Transverse colon (tissue), 4 donors: ENCODE data around the gene CPA2. TPM values are rescaled to one million over a fixed set of nuclear protein-coding genes. Genes with fewer than 3 reads are reported as not detected.

Source experiments
- DNase-seq: peaks from one replicate; pipeline ENCODE4 v3.0.0-alpha.2; 2019
- H3K27ac ChIP-seq, 4 donors: fragments of 200-600 bp; sonication (generic); 2 replicates each; pipeline ENCODE4 v1.5.1; 2016 to 2018; ENCODE audit warnings: inconsistent platforms in 4 of 4
- H3K27me3 ChIP-seq: fragments of 200-600 bp; sonication (generic); 2 replicates; pipeline ENCODE4 v1.5.1; 2017; ENCODE audit warnings: inconsistent platforms
- H3K36me3 ChIP-seq, 4 donors: fragments of 200-600 bp; sonication (generic); 2 replicates each; pipeline ENCODE4 v1.5.1; 2017 to 2019; ENCODE audit warnings: inconsistent platforms in 4 of 4
- H3K4me1 ChIP-seq, 4 donors: fragments of 200-600 bp; sonication (generic); 2 replicates each; pipeline ENCODE4 v1.5.1; 2017 to 2020; ENCODE audit warnings: inconsistent platforms in 4 of 4
- H3K4me3 ChIP-seq, 4 donors: fragments of 200-600 bp; sonication (generic); 1 replicate in 1 of 4; 2 replicates in 3 of 4; pipeline versions ENCODE4 v1.5.1 to v1.6.1; 2017 to 2019; ENCODE audit warnings: inconsistent platforms in 4 of 4
- H3K9me3 ChIP-seq, 2 donors: fragments of 200-600 bp; sonication (generic); 2 replicates each; pipeline ENCODE4 v1.5.1; 2017 to 2019; ENCODE audit warnings: inconsistent platforms in 2 of 2
- EP300 ChIP-seq: sonication (generic); formaldehyde crosslinking; IDR thresholded peaks from one replicate; pipeline ENCODE4 v1.6.1; 2017; ENCODE audit warnings: antibody characterized with exemption, low read depth
- POLR2A ChIP-seq: fragments of 450-650 bp; IDR thresholded peaks from one replicate; pipeline ENCODE4 v1.6.1; 2016; ENCODE audit warnings: antibody characterized with exemption, mild to moderate bottlenecking, moderate library complexity
- POLR2AphosphoS5 ChIP-seq, 3 donors: sonication (generic); formaldehyde crosslinking; IDR thresholded peaks; one replicate each; pipeline ENCODE4 v1.6.1; 2016; ENCODE audit warnings: antibody characterized with exemption in 3 of 3
- WGBS, 2 donors: methylation state at CpG; one replicate each; pipeline ENCODE4 v1.1.5; 2018; ENCODE audit warnings: low coverage in 1 of 2; 5-methylcytosine and 5-hydroxymethylcytosine counted together
- in situ Hi-C, 4 donors: fragments of 200-750 bp; cut with MboI; loops; one replicate each; pipeline versions ENCODE4 v1.15.0 to v1.15.1; 2017; ENCODE audit warnings: low sequenced_read_pairs in 3 of 4, low pct_ligation_motif_present in 1 of 4, low pct_unique_long_range_greater_than_20kb in 1 of 4
- intact Hi-C: fragments of 100-400 bp; cut with DNase I; formaldehyde crosslinking; loops from one replicate; pipeline ENCODE4 v1.15.1; 2023; ENCODE audit warnings: low total_unique reads
- total RNA-seq, 4 donors: library from RNA; depleted of rRNA; stranded (reverse); fragments of >200 nt; gene quantifications; one replicate each; pipeline ENCODE4 v1.1.0, GENCODE V29; 2016
- TF ChIP-seq, protein P1 (sequence below), 5 experiments: fragments of 200-600 bp in 3 of 5; fragments of 450-650 bp in 2 of 5; sonication (generic) in 3 of 5; IDR thresholded peaks; 1 replicate in 2 of 5; 2 replicates in 3 of 5; pipeline ENCODE4 v1.5.1; 2016 to 2017; ENCODE audit warnings: antibody characterized with exemption in 5 of 5, inconsistent platforms in 3 of 5, mild to moderate bottlenecking in 2 of 5, moderate library complexity in 1 of 5

Gene CPA2
- total RNA-seq, 4 donors from 2014 or later = 0.48 to 1.6 TPM; not detected in 2

DNA sequence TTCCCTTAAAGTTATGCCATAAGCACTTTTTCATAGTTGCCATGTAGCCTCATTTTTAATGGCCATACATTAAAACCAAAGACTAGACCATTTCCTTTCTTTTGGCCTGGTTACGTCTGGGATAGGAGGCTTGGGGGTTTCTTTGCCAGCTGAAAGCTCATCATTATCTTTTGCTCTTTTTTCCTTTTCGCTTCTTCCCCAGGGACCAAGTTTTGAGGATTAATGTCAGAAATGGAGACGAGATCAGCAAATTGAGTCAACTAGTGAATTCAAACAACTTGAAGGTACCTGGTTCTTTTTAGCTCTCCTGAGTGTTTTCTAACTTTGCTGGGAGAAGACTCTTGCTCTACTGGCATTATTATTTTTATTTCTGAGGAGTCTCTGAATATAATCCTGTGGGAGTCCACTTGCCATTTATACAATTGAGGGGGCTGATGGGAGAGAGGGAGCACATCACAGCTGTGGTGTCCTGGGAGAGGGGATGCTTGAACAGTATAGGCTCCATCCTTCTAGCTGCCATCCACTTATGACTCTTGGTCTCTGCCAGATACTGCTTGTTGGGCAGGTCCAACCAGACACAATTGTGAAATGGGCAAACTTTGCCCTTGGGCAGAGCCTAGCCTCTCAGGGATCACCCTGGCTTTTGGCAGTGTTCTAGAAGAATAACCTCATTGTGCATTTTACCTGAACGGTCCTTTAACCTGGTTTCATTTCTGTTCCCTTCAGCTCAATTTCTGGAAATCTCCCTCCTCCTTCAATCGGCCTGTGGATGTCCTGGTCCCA lies 32.1 kb downstream of the CPA2 start:
- Histone ChIP-seq H3K4me1 (no peaks in the 10 kb centered on the region), H3K36me3 (no peaks in the 10 kb centered on the region), H3K27ac (no peak overlapping the region), H3K27me3 (no peaks in the 10 kb centered on the region), H3K4me3 (no peak overlapping the region), H3K9me3 (no peaks in the 10 kb centered on the region)
- in situ Hi-C loops (loop anchor here in 1 of 4 donors (25.0 kb wide), 1 partner anchor 189 kb away; the partner anchor contains the start of gene MEST), intact Hi-C loops (no loop called here)
- TF ChIP-seq POLR2A (no peak), POLR2AphosphoS5 (IDR thresholded peaks at IDR 0.05) (no peak), EP300 (no peak)
- TF ChIP-seq, protein P1, sequence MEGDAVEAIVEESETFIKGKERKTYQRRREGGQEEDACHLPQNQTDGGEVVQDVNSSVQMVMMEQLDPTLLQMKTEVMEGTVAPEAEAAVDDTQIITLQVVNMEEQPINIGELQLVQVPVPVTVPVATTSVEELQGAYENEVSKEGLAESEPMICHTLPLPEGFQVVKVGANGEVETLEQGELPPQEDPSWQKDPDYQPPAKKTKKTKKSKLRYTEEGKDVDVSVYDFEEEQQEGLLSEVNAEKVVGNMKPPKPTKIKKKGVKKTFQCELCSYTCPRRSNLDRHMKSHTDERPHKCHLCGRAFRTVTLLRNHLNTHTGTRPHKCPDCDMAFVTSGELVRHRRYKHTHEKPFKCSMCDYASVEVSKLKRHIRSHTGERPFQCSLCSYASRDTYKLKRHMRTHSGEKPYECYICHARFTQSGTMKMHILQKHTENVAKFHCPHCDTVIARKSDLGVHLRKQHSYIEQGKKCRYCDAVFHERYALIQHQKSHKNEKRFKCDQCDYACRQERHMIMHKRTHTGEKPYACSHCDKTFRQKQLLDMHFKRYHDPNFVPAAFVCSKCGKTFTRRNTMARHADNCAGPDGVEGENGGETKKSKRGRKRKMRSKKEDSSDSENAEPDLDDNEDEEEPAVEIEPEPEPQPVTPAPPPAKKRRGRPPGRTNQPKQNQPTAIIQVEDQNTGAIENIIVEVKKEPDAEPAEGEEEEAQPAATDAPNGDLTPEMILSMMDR (IDR thresholded peaks at IDR 0.05) = no peak
- DNase-seq = peak; percentile 17
- WGBS, 2 donors = 72 to 77% methylated on average over 4 to 5 of the region's 5 CpGs

DNA sequence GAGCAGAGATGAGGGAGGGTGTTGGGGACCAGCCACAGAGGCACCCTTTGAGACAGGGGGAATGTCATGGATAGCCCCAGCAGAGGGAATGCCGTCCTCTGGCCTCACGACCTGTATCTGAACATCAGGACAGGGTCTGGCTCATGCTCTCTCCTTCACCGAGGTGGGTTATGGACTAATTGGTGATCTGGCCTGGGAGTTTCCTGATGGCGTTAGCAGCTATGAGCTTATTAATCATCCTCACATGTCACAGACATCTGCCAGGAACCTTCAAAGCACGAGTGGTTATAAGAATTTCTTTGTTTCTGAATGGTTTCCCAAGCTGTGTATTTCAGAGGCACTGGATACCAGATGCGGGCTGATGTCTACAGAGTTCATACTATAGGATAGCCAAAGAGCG lies 33.2 kb downstream of the CPA2 start:
- no peaks in the 10 kb centered on the region for H3K27me3 ChIP-seq
- in situ Hi-C loops = loop anchor here in 1 of 4 donors (25.0 kb wide), 1 partner anchor 187 kb away; the partner anchor contains the start of gene MEST
- WGBS, 2 donors = 85 to 100% methylated on average over 2 to 7 of the region's 7 CpGs
- no peak for TF ChIP-seq POLR2AphosphoS5 (IDR thresholded peaks at IDR 0.05)
- TF ChIP-seq EP300 = no peak
- no peak for TF ChIP-seq POLR2A
- TF ChIP-seq, protein P1 (IDR thresholded peaks at IDR 0.05) = no peak
- intact Hi-C loops = no loop called here
- H3K36me3 ChIP-seq = no peaks in the 10 kb centered on the region
- no peaks in the 10 kb centered on the region for H3K4me1 ChIP-seq
- no peak for DNase-seq
- no peak overlapping the region for H3K4me3 ChIP-seq
- no peak overlapping the region for H3K27ac ChIP-seq
- H3K9me3 ChIP-seq = no peaks in the 10 kb centered on the region

DNA sequence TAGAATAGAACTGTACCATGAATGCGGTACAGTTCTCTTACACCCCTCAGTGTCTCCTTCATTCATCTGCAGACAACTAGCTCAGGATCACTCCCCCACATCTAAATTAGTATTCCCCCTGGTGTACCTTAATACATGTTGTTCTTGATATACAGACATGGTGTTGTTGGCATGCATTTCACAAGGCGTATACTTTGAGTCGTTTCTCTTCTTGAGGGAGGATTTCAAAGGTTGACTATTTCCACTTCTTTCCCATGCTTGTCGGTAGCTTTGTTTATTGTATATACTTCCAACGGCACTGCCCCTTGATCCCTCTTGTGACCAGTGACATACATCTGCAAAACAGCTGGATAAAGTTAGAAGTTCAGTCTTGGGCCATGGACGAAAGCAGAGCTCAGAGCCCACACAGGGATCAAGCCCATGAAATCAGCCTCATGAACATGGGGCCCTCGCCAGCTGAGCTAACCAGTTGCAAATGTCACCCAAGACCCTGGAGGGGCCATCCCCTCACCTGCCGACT lies 34.9 kb downstream of the CPA2 start:
- DNase-seq = no peak
- intact Hi-C loops (no loop called here), in situ Hi-C loops (no loop called here)
- TF ChIP-seq POLR2A (no peak), EP300 (no peak), POLR2AphosphoS5 (IDR thresholded peaks at IDR 0.05) (no peak)
- TF ChIP-seq, protein P1 (IDR thresholded peaks at IDR 0.05) = no peak
- H3K4me1 ChIP-seq = no peaks in the 10 kb centered on the region
- no peaks in the 10 kb centered on the region for H3K36me3 ChIP-seq
- no peak overlapping the region for H3K27ac ChIP-seq
- no peaks in the 10 kb centered on the region for H3K27me3 ChIP-seq
- whole genome bisulfite sequencing, 2 donors = 73 to 87% methylated on average over 3 to 8 of the region's 8 CpGs
- H3K4me3 ChIP-seq = no peak overlapping the region
- H3K9me3 ChIP-seq = no peaks in the 10 kb centered on the region

DNA sequence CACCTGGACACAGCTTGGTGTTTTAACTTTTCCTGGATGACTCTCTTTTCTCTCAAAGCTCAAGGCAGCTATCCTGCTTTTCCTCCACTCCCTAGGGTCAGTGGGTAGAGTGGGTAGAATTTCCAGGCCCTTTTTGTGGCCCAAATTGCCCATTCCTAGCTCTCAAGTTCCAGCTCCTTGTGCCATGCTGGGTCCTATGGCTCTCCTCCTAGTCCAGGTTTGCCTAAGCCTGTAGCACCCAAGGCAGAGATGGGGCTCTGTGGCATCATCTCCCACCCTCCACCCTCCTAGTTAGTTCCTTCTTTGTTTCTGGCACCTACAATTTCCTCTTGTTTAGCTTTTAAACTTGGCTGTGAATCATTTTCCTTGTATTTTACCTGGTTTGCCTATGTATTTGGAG lies 36.0 kb downstream of the CPA2 start:
- no peak for DNase-seq
- H3K4me1 ChIP-seq = no peaks in the 10 kb centered on the region
- no peaks in the 10 kb centered on the region for H3K9me3 ChIP-seq
- H3K4me3 ChIP-seq = no peak overlapping the region
- H3K27ac ChIP-seq = no peak overlapping the region
- H3K27me3 ChIP-seq = no peaks in the 10 kb centered on the region
- TF ChIP-seq EP300 = no peak
- TF ChIP-seq POLR2A = no peak
- TF ChIP-seq, protein P1 (IDR thresholded peaks at IDR 0.05) = no peak
- no peak for TF ChIP-seq POLR2AphosphoS5 (IDR thresholded peaks at IDR 0.05)
- in situ Hi-C loops (no loop called here), intact Hi-C loops (no loop called here)
- no peaks in the 10 kb centered on the region for H3K36me3 ChIP-seq
